HG03520 (cell line): ENCODE data around the gene DENND2D.

Experiments used
- ATAC-seq: cut with Tn5 transposase; IDR thresholded peaks from one replicate; pipeline ENCODE4 v1.9.1; 2021; ENCODE audit warnings: mild to moderate bottlenecking, moderate library complexity; ENCODE audit not compliant: unreplicated experiment

The DENND2D gene, protein sequence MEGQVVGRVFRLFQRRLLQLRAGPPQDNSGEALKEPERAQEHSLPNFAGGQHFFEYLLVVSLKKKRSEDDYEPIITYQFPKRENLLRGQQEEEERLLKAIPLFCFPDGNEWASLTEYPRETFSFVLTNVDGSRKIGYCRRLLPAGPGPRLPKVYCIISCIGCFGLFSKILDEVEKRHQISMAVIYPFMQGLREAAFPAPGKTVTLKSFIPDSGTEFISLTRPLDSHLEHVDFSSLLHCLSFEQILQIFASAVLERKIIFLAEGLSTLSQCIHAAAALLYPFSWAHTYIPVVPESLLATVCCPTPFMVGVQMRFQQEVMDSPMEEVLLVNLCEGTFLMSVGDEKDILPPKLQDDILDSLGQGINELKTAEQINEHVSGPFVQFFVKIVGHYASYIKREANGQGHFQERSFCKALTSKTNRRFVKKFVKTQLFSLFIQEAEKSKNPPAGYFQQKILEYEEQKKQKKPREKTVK

GRCh38 chr1:111199881-111200801 lies at the start of gene DENND2D:
TSS of gene DENND2D (minus strand) at chr1:111200646. CDS start at chr1:111200459, 187 bp downstream.
- ATAC-seq: no peak

- ATAC-seq: no peak
Observed at GRCh38 chr1:111249960-111250359, 49.5 kb upstream of the DENND2D start.

DNA sequence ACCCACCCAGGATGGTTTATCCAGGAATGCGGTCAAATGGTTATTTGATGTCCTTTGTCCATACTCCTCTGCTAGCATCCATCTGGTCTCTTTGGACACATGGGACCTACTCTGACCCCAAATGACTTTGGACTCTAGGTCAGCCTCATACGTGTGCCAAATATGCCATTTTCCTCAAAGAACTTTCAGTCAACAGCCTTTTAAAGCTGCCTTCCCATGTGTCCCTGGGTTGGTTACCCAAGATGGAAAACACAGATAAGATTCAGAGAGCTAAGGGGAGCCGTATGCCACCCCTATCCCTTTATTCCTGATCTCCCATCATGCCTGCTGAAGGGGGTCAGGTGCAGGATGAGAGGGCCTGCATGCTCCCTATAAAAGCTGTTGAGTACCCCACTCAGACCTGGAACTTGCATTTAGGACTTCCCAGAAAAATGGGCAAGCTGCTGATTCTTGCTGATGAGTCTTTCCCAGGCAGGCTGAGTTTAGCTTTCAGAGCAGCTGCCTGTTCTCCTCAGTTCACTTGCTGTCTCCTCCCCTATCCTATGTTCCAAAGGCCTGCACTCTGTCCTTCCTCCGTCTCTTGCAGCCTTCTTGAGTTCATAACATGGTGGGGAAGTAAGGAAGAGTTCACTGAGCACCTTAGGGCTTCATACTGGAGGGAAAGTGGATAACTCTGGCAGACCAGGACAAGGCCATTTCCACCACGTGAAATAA lies 46.8 kb upstream of the DENND2D start:
- no peak for ATAC-seq

GRCh38 chr1:111242805-111243523 lies 42.5 kb upstream of the DENND2D start:
- no peak for ATAC-seq

- ATAC-seq: no peak
Observed at GRCh38 chr1:111241797-111242196, 41.4 kb upstream of the DENND2D start.

DNA sequence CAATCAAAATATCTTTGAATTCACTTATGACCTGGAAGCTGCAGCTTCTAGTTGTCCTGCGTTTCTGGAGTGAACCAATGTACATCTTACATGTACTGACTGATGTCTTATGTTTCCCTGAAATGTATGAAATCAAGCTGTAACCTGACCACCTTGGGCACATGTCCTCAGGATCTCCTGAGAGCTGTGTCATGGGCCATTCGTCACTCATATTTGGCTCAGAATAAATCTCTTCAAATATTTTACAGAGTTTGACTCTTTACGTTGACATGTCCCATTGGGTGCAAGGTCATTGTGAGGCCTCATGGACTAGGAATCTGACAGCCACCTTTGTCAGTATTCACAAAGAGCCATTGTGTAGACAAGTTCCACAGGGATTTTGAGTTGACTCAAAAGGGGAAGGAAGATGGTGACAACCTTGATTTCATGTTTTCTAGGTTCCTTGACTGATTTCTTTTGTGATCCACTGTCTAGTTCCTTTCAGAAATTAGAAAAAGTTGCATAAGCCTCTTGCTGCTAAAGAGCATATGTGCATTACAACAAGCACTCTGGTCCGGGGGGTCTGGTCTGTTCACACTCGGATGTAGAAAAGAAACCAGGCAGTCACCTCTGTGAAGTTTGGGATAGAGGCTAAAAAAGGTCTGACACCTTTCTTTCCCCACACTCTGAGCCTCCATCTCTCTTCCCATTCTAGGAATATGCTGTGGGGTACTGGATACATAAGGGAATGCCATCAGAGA lies 37.8 kb upstream of the DENND2D start:
- ATAC-seq: no peak

DNA sequence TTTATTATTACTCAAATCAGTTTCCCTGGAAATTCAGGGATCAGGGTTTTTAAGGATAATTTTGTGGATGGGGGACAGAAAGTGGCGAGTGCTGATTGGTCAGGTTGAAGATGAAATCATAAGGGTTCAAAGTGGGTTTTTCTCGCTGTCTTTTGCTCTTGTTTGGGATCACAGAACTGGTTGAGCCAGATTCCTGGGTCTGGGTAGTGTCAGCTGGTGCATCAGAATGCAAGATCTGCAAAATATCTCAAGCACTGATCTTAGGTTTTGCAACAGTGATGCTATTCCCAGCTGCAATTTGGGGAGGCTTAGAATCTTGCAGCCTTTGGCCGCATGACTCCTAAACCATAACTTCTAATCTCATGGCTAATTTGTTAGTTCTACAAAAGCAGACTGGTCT lies 36.4 kb upstream of the DENND2D start:
- no peak for ATAC-seq

DNA sequence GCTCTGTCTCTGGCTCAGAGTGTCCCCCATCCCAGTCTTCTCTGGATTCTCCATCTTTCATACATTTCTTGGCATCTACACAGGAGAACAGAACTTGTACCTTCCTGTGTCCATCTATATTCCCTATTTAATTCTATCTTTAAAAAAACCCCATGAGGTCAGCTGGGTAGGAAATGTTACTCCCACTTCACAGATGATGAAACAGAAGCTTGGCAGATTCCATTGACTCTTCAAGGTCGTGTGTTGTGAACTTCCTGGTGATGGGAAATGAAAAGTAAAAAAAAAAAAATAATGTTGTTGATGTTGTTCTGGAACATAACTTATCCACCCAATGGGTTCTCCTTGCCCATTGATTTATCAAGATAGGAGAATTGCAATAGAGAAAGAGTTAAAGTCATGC lies 35.9 kb upstream of the DENND2D start:
- no peak for ATAC-seq

DNA sequence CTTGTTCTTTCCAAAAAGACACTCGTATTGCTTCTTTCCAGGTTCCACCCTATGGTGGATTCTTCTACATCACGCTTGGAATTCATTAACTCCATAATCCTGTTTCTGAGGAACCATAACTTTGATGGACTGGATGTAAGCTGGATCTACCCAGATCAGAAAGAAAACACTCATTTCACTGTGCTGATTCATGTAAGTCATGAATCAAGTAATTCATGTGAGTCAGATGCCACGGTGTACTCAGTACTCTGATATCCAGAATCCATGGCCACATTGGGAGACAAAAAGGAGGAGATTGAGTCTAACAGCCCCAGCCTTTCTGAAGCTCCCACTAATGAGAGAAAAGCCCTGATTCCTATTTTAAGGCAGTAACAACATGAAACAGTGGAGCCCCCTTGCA lies 34.4 kb upstream of the DENND2D start:
- no peak for ATAC-seq

DNA sequence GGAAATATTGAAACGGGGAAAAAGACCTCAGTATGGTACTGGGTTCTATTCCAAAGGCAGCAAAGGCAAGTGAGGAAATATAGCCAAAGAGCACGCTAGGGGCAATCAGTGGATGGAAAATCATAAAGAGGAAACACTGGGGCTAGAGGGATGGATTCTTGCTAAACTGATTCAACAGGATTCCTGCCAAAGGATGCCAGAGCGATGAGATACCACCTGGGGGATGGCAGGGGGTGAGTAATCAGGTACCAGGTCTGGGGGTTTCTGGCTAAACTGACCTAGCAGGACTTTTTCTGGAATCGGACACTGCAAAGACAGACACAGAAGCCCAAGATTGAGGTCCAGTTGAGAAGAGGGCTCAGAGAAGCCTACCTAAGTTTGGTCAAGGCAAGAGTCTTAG lies 33.8 kb upstream of the DENND2D start:
- no peak for ATAC-seq

DNA sequence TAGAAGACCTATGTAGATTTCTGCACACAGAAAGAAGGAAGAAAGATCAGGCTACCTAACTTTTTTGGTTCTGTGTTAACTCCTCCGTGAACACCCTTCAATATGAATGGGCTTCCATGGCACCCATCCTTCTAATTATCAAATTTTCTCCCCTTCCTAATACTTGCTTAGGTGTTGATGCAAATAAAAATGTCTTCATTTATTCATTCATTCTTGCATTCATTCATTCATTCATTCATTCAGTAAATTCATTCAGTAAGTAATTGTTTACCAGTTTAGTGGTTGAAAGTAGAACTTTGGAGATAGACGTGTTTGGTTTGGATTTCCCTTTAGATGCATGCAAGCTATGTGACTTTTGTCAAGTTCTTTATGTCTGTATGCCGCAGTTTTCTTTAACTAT lies 31.7 kb upstream of the DENND2D start:
- no peak for ATAC-seq

GRCh38 chr1:111228748-111229126 lies 28.3 kb upstream of the DENND2D start:
- ATAC-seq: no peak

DNA sequence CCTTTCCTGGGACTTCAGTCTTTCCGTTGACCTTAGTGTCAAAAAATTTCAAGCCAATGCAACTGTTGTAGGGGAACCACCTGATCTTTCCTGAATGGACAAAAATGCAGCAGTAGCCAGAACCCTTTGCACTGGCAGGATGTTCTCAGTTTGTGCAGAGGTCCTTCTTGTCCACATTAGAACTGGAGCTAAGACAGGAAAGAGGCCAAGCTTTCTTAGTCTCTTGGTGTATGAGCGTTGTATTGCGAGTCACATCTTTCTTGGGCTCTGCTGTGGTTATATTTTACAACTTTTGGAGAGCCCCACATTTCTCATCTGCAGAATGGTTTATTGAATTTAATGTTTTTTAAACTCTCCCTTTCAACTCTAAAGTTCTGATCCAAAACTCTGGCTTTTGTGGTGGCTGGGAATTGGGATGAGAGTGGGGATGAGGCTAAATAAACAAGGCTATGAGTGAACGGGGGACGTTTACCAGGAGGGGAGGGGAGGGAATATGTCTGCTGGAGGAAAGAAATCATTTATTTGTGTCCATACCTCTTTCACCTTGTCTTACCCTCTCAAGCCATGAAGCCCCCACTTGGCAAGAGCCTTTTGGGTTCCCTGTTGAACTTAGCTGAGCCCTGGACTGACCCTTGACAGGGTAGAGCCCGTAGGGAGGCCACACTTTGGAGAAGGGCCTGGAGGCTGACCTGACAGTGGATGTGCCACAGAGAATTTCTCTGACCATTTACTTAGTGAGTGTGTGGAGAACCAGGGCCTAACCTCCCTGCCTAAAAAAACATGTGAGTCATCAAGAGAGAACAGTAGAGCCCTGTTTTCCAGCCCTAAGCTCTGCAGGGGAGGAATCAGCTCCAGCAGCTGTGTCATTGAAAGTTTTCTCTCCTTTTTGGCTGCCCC lies 27.7 kb upstream of the DENND2D start:
- no peak for ATAC-seq

- no peak for ATAC-seq
Observed at GRCh38 chr1:111227434-111227833, 27.0 kb upstream of the DENND2D start, which contains the start of gene CHI3L2. TSS of gene CHI3L2 (plus strand) at chr1:111227713. CDS start at chr1:111227730, 17 bp downstream.

DNA sequence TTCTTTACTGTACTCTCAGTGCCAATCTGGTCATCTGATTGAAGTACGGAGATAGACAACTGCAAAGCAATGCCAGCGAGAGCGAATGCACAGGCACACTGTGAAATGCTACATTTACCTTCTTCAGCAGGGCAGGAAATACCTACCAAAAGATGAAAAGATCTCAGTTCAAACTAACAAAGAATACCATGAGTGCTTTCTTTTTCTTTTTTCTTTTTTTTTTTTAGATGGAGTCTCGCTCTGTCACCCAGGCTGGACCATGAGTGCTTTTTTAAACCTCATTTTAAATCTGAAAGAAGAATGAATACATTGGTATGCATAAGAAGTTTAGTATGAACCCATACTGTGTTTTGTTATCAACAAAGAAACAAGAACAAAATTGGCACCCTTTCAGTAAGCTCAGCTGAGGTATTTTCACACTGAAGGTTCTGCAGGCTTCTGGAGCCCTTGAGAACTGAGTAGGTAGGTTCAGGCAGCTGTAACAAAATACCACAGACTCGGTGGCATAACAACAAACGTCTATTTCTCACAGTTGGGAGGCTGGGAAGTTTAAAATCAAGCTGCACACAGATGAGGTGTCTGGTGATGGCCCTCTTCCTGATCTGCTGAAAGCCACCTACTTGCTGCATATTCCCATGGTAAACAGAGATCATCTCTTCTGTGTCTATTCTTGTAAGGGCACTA lies 25.4 kb upstream of the DENND2D start:
- ATAC-seq: no peak

GRCh38 chr1:111225091-111225490 lies 24.6 kb upstream of the DENND2D start:
- no peak for ATAC-seq

DNA sequence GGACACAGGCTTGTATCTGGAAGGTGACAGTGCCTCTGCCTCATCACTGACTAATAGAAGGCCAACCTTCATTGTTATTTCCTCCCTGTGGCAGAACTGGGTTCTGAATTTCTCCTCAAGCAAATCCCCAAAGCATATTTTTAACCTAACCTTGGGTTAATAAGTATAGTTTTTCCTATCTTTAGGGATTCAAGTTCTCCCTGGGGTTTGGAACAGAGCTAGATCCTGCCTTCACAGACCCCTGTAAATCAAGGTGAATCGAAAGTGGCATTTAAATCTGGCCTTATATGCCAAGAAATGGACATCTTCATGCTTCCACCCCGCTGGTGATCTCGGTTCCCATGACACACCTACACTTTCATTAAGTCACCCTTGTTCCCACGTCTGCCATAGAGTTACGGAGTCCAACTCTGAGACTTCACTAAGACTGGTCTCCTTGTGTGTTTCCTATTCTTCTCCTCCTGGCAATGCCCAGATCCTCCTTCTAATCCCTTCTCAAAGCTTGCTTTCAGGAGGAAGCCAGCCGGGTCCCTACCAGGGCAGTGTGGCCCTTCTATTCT lies 22.8 kb upstream of the DENND2D start:
- no peak for ATAC-seq
